Measurements from ENCODE around the gene SSX5. TPM values are rescaled to one million over a fixed set of nuclear protein-coding genes. Genes with fewer than 3 reads are reported as not detected.
"Not testable (repeated sequence)": the region's sequence is repeated elsewhere in the genome, so short reads cannot be mapped to it uniquely, and the experiment has no call there.

Gene SSX5
- total RNA-seq, 1 donor from 2014 or later = not detected

- TF ChIP-seq CTCF (conservative IDR thresholded peaks at IDR 0.05; ENCODE audit: low read depth, low read length) = no peak
- DNase-seq (ENCODE audit: low read depth) = no peak
- no peak overlapping the region for H3K4me3 ChIP-seq (ENCODE audit: low read depth, low read length)
These were observed 41.8 kb downstream of the SSX5 start for GRCh38 chrX:48154796-48155195.

GRCh38 chrX:48153769-48154168, 42.8 kb downstream of the SSX5 start:
- DNase-seq (ENCODE audit: low read depth) = no peak
- H3K4me3 ChIP-seq (ENCODE audit: low read depth, low read length) = no peak overlapping the region
- no peak for TF ChIP-seq CTCF (conservative IDR thresholded peaks at IDR 0.05; ENCODE audit: low read depth, low read length)

GRCh38 chrX:48142697-48143096, 53.9 kb downstream of the SSX5 start:
- not testable (repeated sequence) for DNase-seq (ENCODE audit: low read depth); H3K4me3 ChIP-seq (ENCODE audit: low read depth, low read length)

GRCh38 chrX:48141810-48142508, 54.6 kb downstream of the SSX5 start:
- H3K4me3 ChIP-seq (ENCODE audit: low read depth, low read length); DNase-seq (ENCODE audit: low read depth): not testable (repeated sequence)

GRCh38 chrX:48139076-48139475, 57.5 kb downstream of the SSX5 start:
- H3K4me3 ChIP-seq (ENCODE audit: low read depth, low read length); DNase-seq (ENCODE audit: low read depth): not testable (repeated sequence)

Other genes with a start within 250 kb of the SSX5 start
- gene ZNF182, start 192.8 kb downstream of the SSX5 start, total RNA-seq = 2.4 TPM in 2 replicates
- 0.51 TPM in 1 of 2 replicates, not detected in the other for gene SPACA5, start 189.8 kb downstream of the SSX5 start, total RNA-seq
- gene ZNF630, start 125.2 kb downstream of the SSX5 start, total RNA-seq = 1.5 and 3.1 TPM in 2 replicates
- not detected in 2 replicates for gene SPACA5B, start 66.2 kb downstream of the SSX5 start, total RNA-seq
- not detected in 2 replicates for gene SSX1, start 58.6 kb upstream of the SSX5 start, total RNA-seq
- gene SSX3, start 159.9 kb upstream of the SSX5 start, total RNA-seq = not detected in 2 replicates
- not detected in 2 replicates for gene SSX4, start 186.7 kb upstream of the SSX5 start, total RNA-seq
- gene SSX4B, start 215.2 kb upstream of the SSX5 start, total RNA-seq = not detected in 2 replicates